Thyroid gland (tissue), 4 donors: ENCODE data around the gene MISP3.

Source experiments
- CTCF ChIP-seq, 6 experiments: fragments of 200-600 bp in 3 of 6; fragments of 450-650 bp in 3 of 6; sonication (generic) in 3 of 6; IDR thresholded peaks; one replicate each; pipeline ENCODE4 v1.5.1; 2016 to 2019; ENCODE audit warnings: antibody characterized with exemption in 6 of 6, mild to moderate bottlenecking in 2 of 6, inconsistent platforms in 1 of 6, moderate library complexity in 1 of 6
- POLR2A ChIP-seq, 2 donors: fragments of 450-650 bp; IDR thresholded peaks; one replicate each; pipeline ENCODE4 v1.6.1; 2017; ENCODE audit warnings: antibody characterized with exemption in 2 of 2, mild to moderate bottlenecking in 2 of 2, moderate library complexity in 1 of 2

GRCh38 chr19:14105680-14106079 lies 33.1 kb downstream of the MISP3 start:
- TF ChIP-seq POLR2A (IDR thresholded peaks at IDR 0.05) (no peak), CTCF (IDR thresholded peaks at IDR 0.05) (no peak)
